SK-N-SH (cell line): Measurements from ENCODE around the gene PTPRD. TPM values are rescaled to one million over a fixed set of nuclear protein-coding genes. Genes with fewer than 3 reads are reported as not detected.
"Not testable (repeated sequence)": the region's sequence is repeated elsewhere in the genome, so short reads cannot be mapped to it uniquely, and the experiment has no call there.

Experiments used
- CTCF ChIA-PET: fragments of 300-600, 350-600 bp; formaldehyde crosslinking; extraction: SDS; loops from one replicate; lab custom pipeline; 2021; lab: Yijun Ruan, JAX
- POLR2A ChIA-PET: fragments of 350-600 bp; sonication (Branson Sonifier 250); formaldehyde crosslinking; extraction: SDS; loops from one replicate; lab custom pipeline; 2020; ENCODE audit warnings: antibody characterized with exemption, inconsistent platforms; lab: Yijun Ruan, JAX
- DNase-seq: peaks from one replicate; pipeline ENCODE4 v3.0.0; 2012
- H2AFZ ChIP-seq: fragments of 200-600 bp; sonication (generic); 2 replicates; pipeline ENCODE4 v1.8.1; 2016; ENCODE audit warnings: antibody characterized with exemption, mild to moderate bottlenecking, low read depth
- H3F3A ChIP-seq: fragments of 200-600 bp; sonication (generic); replicated peaks from 2 replicates; pipeline ENCODE3; 2016; ENCODE audit warnings: antibody characterized with exemption, mild to moderate bottlenecking; ENCODE audit not compliant: insufficient read depth
- H3K27ac ChIP-seq, 2 experiments: fragments of 200-500 bp in 1 of 2; fragments of 200-600 bp in 1 of 2; sonication (Bioruptor generic) in 1 of 2; sonication (generic), shearing (Covaris generic) in 1 of 2; 2 replicates each; pipeline versions ENCODE4 v1.5.1 to v1.6.1; 2014 to 2016; ENCODE audit warnings: low read depth in 2 of 2, inconsistent platforms in 1 of 2, low read length in 1 of 2, mild to moderate bottlenecking in 1 of 2, mixed read lengths in 1 of 2
- H3K27me3 ChIP-seq: fragments of 200-600 bp; sonication (generic), shearing (Covaris generic); 2 replicates; pipeline ENCODE4 v1.6.1; 2016; ENCODE audit warnings: mixed run types; ENCODE audit not compliant: insufficient read depth
- H3K36me3 ChIP-seq, 2 experiments: fragments of 200-500 bp in 1 of 2; fragments of 200-600 bp in 1 of 2; sonication (Bioruptor generic) in 1 of 2; sonication (generic) in 1 of 2; replicated peaks in 1 of 2; 2 replicates each; pipeline versions ENCODE3 to v1.5.1; 2014 to 2016; ENCODE audit warnings: low read length in 1 of 2, mild to moderate bottlenecking in 1 of 2; ENCODE audit not compliant: insufficient read depth in 2 of 2, control insufficient read depth in 1 of 2
- H3K4me1 ChIP-seq, 2 experiments: fragments of 200-500 bp in 1 of 2; fragments of 200-600 bp in 1 of 2; sonication (Bioruptor generic) in 1 of 2; sonication (generic), shearing (Covaris generic) in 1 of 2; 2 replicates each; pipeline versions ENCODE4 v1.5.1 to v1.6.1; 2014 to 2016; ENCODE audit warnings: low read depth in 1 of 2, low read length in 1 of 2, mixed run types in 1 of 2; ENCODE audit not compliant: insufficient read depth in 2 of 2, control insufficient read depth in 1 of 2
- H3K4me2 ChIP-seq: fragments of 200-600 bp; sonication (generic), shearing (Covaris generic); 2 replicates; pipeline ENCODE4 v1.6.1; 2017; ENCODE audit warnings: mixed run types
- H3K4me3 ChIP-seq, 2 experiments: fragments of 200-500 bp in 1 of 2; fragments of 200-600 bp in 1 of 2; sonication (Bioruptor generic) in 1 of 2; sonication (generic), shearing (Covaris generic) in 1 of 2; 2 replicates each; pipeline versions ENCODE4 v1.5.1 to v1.8.1; 2014 to 2016; ENCODE audit warnings: low read depth in 2 of 2, inconsistent platforms in 1 of 2, low read length in 1 of 2, mild to moderate bottlenecking in 1 of 2, mixed read lengths in 1 of 2, moderate library complexity in 1 of 2
- H3K79me2 ChIP-seq: fragments of 200-600 bp; sonication (generic); 2 replicates; pipeline ENCODE4 v1.8.1; 2017; ENCODE audit warnings: mild to moderate bottlenecking; ENCODE audit not compliant: insufficient read depth
- H3K9ac ChIP-seq: fragments of 200-600 bp; sonication (generic); 2 replicates; pipeline ENCODE4 v1.6.1; 2017; ENCODE audit warnings: mixed run types
- H3K9me2 ChIP-seq: fragments of 200-600 bp; sonication (generic); 2 replicates; pipeline ENCODE4 v1.6.1; 2017; ENCODE audit warnings: mixed run types
- H3K9me3 ChIP-seq: fragments of 200-600 bp; sonication (generic); 2 replicates; pipeline ENCODE4 v1.6.1; 2017; ENCODE audit warnings: mixed run types, mild to moderate bottlenecking, moderate library complexity
- H4K20me1 ChIP-seq: fragments of 200-600 bp; sonication (generic); 2 replicates; pipeline ENCODE4 v1.6.1; 2017; ENCODE audit warnings: mild to moderate bottlenecking, mixed run types; ENCODE audit not compliant: insufficient read depth
- CHD2 ChIP-seq: fragments of 150-350 bp; IDR thresholded peaks from 2 replicates; pipeline ENCODE4 v1.6.1; 2018; ENCODE audit warnings: low read length; ENCODE audit not compliant: partially characterized antibody
- EP300 ChIP-seq, 2 experiments: IDR thresholded peaks; 2 replicates each; pipeline versions ENCODE4 v1.4.0 to v1.6.1; 2012; ENCODE audit warnings: borderline replicate concordance in 1 of 2, low read depth in 1 of 2, low read length in 1 of 2
- EZH2phosphoT487 ChIP-seq: fragments of 200-600 bp; sonication (generic); IDR thresholded peaks from 2 replicates; pipeline ENCODE4 v1.6.1; 2017; ENCODE audit warnings: low read depth, mixed run types, mild to moderate bottlenecking, antibody characterized with exemption, moderate library complexity, borderline replicate concordance
- FOSL2 ChIP-seq: IDR thresholded peaks from 2 replicates; pipeline ENCODE4 v1.4.0; 2012; ENCODE audit warnings: low read depth, mild to moderate bottlenecking, moderate library complexity, borderline replicate concordance
- FOXM1 ChIP-seq: IDR thresholded peaks from 2 replicates; pipeline ENCODE4 v1.4.0; 2012; ENCODE audit warnings: low read depth, mild to moderate bottlenecking
- GABPA ChIP-seq: IDR thresholded peaks from 2 replicates; pipeline ENCODE4 v1.4.0; 2012; ENCODE audit warnings: low read depth, mild to moderate bottlenecking
- MEF2A ChIP-seq: IDR thresholded peaks from 2 replicates; pipeline ENCODE4 v1.4.0; 2012; ENCODE audit warnings: low read depth, borderline replicate concordance
- MXI1 ChIP-seq: IDR thresholded peaks from 2 replicates; pipeline ENCODE4 v1.6.1; 2012; ENCODE audit warnings: mild to moderate bottlenecking, low read depth, low read length, improper control_type of control experiment
- RAD21 ChIP-seq: IDR thresholded peaks from 2 replicates; pipeline ENCODE4 v1.6.1; 2012; ENCODE audit warnings: mild to moderate bottlenecking, low read length
- RCOR1 ChIP-seq: fragments of 150-350 bp; IDR thresholded peaks from 2 replicates; pipeline ENCODE4 v1.6.1; 2017; ENCODE audit warnings: antibody characterized with exemption, low read length
- SIN3A ChIP-seq: IDR thresholded peaks from 2 replicates; pipeline ENCODE4 v1.6.1; 2012; ENCODE audit warnings: low read depth, mild to moderate bottlenecking, low read length, moderate library complexity, borderline replicate concordance
- TAF1 ChIP-seq: IDR thresholded peaks from 2 replicates; pipeline ENCODE4 v1.6.1; 2012; ENCODE audit warnings: low read depth, mild to moderate bottlenecking, low read length, moderate library complexity, borderline replicate concordance
- TEAD4 ChIP-seq: IDR thresholded peaks from 2 replicates; pipeline ENCODE4 v1.4.0; 2012; ENCODE audit warnings: mild to moderate bottlenecking, borderline replicate concordance; ENCODE audit not compliant: insufficient read depth
- YY1 ChIP-seq: IDR thresholded peaks from 2 replicates; pipeline ENCODE4 v1.4.0; 2012; ENCODE audit warnings: low read depth, mild to moderate bottlenecking
- WGBS: methylation state at CpG from one replicate; pipeline ENCODE4 v1.1.6; 2017; ENCODE audit warnings: low lambda C conversion rate; 5-methylcytosine and 5-hydroxymethylcytosine counted together
- polyA plus RNA-seq, 3 experiments: library from polyadenylated mRNA; depleted of rRNA; stranded (reverse); fragments of >200 nt; gene quantifications; 2 replicates each; pipeline ENCODE4 v1.2.3, GENCODE V29; 2012
- TF ChIP-seq, protein P1 (sequence below): IDR thresholded peaks from 2 replicates; pipeline ENCODE4 v1.6.1; 2012; ENCODE audit warnings: mild to moderate bottlenecking, low read depth, low read length, moderate library complexity
- TF ChIP-seq, protein P2 (sequence below): IDR thresholded peaks from 2 replicates; pipeline ENCODE4 v1.4.0; 2012; ENCODE audit warnings: low read depth, borderline replicate concordance
- TF ChIP-seq, protein P3 (sequence below): IDR thresholded peaks from 2 replicates; pipeline ENCODE4 v1.4.0; 2012; ENCODE audit warnings: low read depth, borderline replicate concordance
- TF ChIP-seq, protein P4 (sequence below): fragments of 200-600 bp; sonication (generic); IDR thresholded peaks from 2 replicates; pipeline ENCODE4 v1.6.1; 2017; ENCODE audit warnings: antibody characterized with exemption, mild to moderate bottlenecking, moderate library complexity
- TF ChIP-seq, protein P5 (sequence below): fragments of 150-350 bp; IDR thresholded peaks from 2 replicates; pipeline ENCODE4 v1.6.1; 2017; ENCODE audit warnings: antibody characterized with exemption, low read length, low read depth, borderline replicate concordance

The PTPRD gene
- polyA plus RNA-seq, 1 of the 3 experiments (the other 2 are of a cell fraction) = 0.15 TPM

DNA sequence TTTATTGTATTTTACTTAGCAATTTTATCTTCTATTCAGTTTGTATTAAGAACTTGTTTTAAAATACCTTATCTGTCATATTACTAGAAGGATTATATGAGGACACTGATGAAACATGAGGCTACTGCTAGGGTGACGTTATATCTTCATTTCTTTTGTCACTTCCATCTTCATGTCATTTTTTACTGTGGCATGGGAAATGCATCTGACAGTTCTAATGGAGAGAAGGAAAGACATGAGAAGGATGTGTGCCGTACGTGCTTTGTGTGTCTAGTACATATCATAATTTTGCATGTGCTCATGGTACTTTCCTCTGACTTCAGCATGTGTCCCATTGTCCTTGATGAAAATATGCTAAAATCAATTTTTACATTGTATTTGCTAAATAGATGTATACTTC, 258.2 kb downstream of the PTPRD start:
- no peak overlapping the region for H3K27ac ChIP-seq
- no peak overlapping the region for H3K4me2 ChIP-seq
- H3K9me3 ChIP-seq = no peaks in the 10 kb centered on the region; the same call in 1 of the 2 replicates
- ChIA-PET CTCF (no interaction called here), POLR2A (no interaction called here)
- no peak overlapping the region for H3K4me3 ChIP-seq
- TF ChIP-seq YY1 = no peak
- TF ChIP-seq, protein P1, sequence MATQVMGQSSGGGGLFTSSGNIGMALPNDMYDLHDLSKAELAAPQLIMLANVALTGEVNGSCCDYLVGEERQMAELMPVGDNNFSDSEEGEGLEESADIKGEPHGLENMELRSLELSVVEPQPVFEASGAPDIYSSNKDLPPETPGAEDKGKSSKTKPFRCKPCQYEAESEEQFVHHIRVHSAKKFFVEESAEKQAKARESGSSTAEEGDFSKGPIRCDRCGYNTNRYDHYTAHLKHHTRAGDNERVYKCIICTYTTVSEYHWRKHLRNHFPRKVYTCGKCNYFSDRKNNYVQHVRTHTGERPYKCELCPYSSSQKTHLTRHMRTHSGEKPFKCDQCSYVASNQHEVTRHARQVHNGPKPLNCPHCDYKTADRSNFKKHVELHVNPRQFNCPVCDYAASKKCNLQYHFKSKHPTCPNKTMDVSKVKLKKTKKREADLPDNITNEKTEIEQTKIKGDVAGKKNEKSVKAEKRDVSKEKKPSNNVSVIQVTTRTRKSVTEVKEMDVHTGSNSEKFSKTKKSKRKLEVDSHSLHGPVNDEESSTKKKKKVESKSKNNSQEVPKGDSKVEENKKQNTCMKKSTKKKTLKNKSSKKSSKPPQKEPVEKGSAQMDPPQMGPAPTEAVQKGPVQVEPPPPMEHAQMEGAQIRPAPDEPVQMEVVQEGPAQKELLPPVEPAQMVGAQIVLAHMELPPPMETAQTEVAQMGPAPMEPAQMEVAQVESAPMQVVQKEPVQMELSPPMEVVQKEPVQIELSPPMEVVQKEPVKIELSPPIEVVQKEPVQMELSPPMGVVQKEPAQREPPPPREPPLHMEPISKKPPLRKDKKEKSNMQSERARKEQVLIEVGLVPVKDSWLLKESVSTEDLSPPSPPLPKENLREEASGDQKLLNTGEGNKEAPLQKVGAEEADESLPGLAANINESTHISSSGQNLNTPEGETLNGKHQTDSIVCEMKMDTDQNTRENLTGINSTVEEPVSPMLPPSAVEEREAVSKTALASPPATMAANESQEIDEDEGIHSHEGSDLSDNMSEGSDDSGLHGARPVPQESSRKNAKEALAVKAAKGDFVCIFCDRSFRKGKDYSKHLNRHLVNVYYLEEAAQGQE = no peak
- TF ChIP-seq EP300 (IDR thresholded peaks at IDR 0.05; ENCODE audit: borderline replicate concordance in 1 of 2, low read depth in 1 of 2, low read length in 1 of 2) = no peak
- no peak for TF ChIP-seq FOXM1
- TF ChIP-seq SIN3A = no peak
- TF ChIP-seq GABPA = no peak
- no peak for TF ChIP-seq TAF1
- TF ChIP-seq MEF2A = no peak
- TF ChIP-seq, protein P2, sequence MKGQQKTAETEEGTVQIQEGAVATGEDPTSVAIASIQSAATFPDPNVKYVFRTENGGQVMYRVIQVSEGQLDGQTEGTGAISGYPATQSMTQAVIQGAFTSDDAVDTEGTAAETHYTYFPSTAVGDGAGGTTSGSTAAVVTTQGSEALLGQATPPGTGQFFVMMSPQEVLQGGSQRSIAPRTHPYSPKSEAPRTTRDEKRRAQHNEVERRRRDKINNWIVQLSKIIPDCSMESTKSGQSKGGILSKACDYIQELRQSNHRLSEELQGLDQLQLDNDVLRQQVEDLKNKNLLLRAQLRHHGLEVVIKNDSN = no peak
- TF ChIP-seq, protein P3, sequence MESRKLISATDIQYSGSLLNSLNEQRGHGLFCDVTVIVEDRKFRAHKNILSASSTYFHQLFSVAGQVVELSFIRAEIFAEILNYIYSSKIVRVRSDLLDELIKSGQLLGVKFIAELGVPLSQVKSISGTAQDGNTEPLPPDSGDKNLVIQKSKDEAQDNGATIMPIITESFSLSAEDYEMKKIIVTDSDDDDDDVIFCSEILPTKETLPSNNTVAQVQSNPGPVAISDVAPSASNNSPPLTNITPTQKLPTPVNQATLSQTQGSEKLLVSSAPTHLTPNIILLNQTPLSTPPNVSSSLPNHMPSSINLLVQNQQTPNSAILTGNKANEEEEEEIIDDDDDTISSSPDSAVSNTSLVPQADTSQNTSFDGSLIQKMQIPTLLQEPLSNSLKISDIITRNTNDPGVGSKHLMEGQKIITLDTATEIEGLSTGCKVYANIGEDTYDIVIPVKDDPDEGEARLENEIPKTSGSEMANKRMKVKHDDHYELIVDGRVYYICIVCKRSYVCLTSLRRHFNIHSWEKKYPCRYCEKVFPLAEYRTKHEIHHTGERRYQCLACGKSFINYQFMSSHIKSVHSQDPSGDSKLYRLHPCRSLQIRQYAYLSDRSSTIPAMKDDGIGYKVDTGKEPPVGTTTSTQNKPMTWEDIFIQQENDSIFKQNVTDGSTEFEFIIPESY = no peak
- no peak for TF ChIP-seq EZH2phosphoT487
- no peak for TF ChIP-seq CHD2
- TF ChIP-seq TEAD4 = no peak
- no peak for TF ChIP-seq RAD21
- no peak for TF ChIP-seq RCOR1
- TF ChIP-seq FOSL2 = no peak
- TF ChIP-seq, protein P4, sequence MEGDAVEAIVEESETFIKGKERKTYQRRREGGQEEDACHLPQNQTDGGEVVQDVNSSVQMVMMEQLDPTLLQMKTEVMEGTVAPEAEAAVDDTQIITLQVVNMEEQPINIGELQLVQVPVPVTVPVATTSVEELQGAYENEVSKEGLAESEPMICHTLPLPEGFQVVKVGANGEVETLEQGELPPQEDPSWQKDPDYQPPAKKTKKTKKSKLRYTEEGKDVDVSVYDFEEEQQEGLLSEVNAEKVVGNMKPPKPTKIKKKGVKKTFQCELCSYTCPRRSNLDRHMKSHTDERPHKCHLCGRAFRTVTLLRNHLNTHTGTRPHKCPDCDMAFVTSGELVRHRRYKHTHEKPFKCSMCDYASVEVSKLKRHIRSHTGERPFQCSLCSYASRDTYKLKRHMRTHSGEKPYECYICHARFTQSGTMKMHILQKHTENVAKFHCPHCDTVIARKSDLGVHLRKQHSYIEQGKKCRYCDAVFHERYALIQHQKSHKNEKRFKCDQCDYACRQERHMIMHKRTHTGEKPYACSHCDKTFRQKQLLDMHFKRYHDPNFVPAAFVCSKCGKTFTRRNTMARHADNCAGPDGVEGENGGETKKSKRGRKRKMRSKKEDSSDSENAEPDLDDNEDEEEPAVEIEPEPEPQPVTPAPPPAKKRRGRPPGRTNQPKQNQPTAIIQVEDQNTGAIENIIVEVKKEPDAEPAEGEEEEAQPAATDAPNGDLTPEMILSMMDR = no peak
- no peak for TF ChIP-seq MXI1
- TF ChIP-seq, protein P5, sequence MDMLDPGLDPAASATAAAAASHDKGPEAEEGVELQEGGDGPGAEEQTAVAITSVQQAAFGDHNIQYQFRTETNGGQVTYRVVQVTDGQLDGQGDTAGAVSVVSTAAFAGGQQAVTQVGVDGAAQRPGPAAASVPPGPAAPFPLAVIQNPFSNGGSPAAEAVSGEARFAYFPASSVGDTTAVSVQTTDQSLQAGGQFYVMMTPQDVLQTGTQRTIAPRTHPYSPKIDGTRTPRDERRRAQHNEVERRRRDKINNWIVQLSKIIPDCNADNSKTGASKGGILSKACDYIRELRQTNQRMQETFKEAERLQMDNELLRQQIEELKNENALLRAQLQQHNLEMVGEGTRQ = no peak
- H4K20me1 ChIP-seq = no peaks in the 10 kb centered on the region
- no peak overlapping the region for H2AFZ ChIP-seq
- H3K79me2 ChIP-seq = no peaks in the 10 kb centered on the region
- no peaks in the 10 kb centered on the region for H3K27me3 ChIP-seq
- no peaks in the 10 kb centered on the region for H3F3A ChIP-seq
- no peak for DNase-seq
- no peaks in the 10 kb centered on the region for H3K4me1 ChIP-seq
- 48% methylated on average over 3 of the region's 3 CpGs for WGBS
- no peaks in the 10 kb centered on the region for H3K9me2 ChIP-seq
- H3K9ac ChIP-seq = no peak overlapping the region
- H3K36me3 ChIP-seq = no peaks in the 10 kb centered on the region

DNA sequence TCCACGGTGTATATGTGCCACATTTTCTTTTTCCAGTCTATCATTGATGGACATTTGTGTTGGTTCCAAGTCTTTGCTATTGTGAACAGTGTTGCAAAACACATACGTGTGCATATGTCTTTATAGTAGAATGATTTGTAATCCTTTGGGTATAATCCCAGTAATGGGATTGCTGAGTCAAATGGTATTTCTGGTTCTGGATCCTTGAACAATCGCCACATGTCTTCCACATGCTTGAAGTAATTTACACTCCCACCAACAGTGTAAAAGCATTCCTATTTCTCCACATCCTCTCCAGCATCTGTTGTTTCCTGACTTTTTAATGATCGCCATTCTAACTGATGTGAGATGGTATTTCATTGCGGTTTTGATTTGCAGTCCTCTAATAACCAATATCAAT, 267.2 kb downstream of the PTPRD start:
- CTCF ChIA-PET, H3K27ac ChIP-seq, H3K4me2 ChIP-seq, H3F3A ChIP-seq, H3K4me1 ChIP-seq, H3K27me3 ChIP-seq, H3K36me3 ChIP-seq, POLR2A ChIA-PET, H3K9me2 ChIP-seq, H3K4me3 ChIP-seq, H3K9me3 ChIP-seq, H4K20me1 ChIP-seq, H2AFZ ChIP-seq, DNase-seq, H3K79me2 ChIP-seq, H3K9ac ChIP-seq: not testable (repeated sequence)
- 9% methylated on average over 5 of the region's 5 CpGs for WGBS
